Omental fat pad (tissue), 4 donors: Measurements from ENCODE around the gene LGALS7. TPM values are rescaled to one million over a fixed set of nuclear protein-coding genes. Genes with fewer than 3 reads are reported as not detected.
"Not testable (repeated sequence)": the region's sequence is repeated elsewhere in the genome, so short reads cannot be mapped to it uniquely, and the experiment has no call there.

ENCODE experiments used
- ATAC-seq: fragments of 150-250 bp; one replicate; pipeline ENCODE4 v1.9.1; 2016; ENCODE audit warnings: mild to moderate bottlenecking, moderate library complexity; ENCODE audit not compliant: low FRiP score
- DNase-seq: peaks from one replicate; pipeline ENCODE4 v3.0.0-alpha.2; 2019; ENCODE audit warnings: low spot score
- CTCF ChIP-seq, 3 donors: fragments of 450-650 bp; IDR thresholded peaks; one replicate each; pipeline ENCODE4 v1.5.1; 2016 to 2017; ENCODE audit warnings: antibody characterized with exemption in 3 of 3, mild to moderate bottlenecking in 3 of 3, moderate library complexity in 2 of 3
- total RNA-seq, 4 donors: library from RNA; depleted of rRNA; stranded (reverse); fragments of >200 nt; gene quantifications; one replicate each; pipeline ENCODE4 v1.1.0, GENCODE V29; 2016

The LGALS7 gene
- total RNA-seq, 4 donors from 2014 or later = not detected

GRCh38 chr19:38805180-38805579 lies 31.9 kb upstream of the LGALS7 start:
- DNase-seq = no peak
- no peak for TF ChIP-seq CTCF (IDR thresholded peaks at IDR 0.05)
- no peak for ATAC-seq

- no peak for ATAC-seq
- no peak for TF ChIP-seq CTCF (IDR thresholded peaks at IDR 0.05)
- DNase-seq = no peak
Measured at GRCh38 chr19:38803543-38803942, 30.2 kb upstream of the LGALS7 start.

GRCh38 chr19:38801359-38802095 lies 28.2 kb upstream of the LGALS7 start:
- TF ChIP-seq CTCF (IDR thresholded peaks at IDR 0.05) = no peak
- ATAC-seq (no peak), DNase-seq (no peak)

GRCh38 chr19:38800577-38801347 lies 27.4 kb upstream of the LGALS7 start:
- TF ChIP-seq CTCF (IDR thresholded peaks at IDR 0.05) = no peak
- ATAC-seq = no peak
- DNase-seq = no peak

- ATAC-seq (no peak), DNase-seq (no peak)
- no peak for TF ChIP-seq CTCF (IDR thresholded peaks at IDR 0.05)
Measured at GRCh38 chr19:38799104-38799503, 25.8 kb upstream of the LGALS7 start.

- ATAC-seq, DNase-seq: not testable (repeated sequence)
Measured at GRCh38 chr19:38797781-38798180, 24.5 kb upstream of the LGALS7 start.

GRCh38 chr19:38796154-38796553 lies 22.8 kb upstream of the LGALS7 start:
- TF ChIP-seq CTCF (IDR thresholded peaks at IDR 0.05) = no peak
- DNase-seq (no peak), ATAC-seq (no peak)
